Fibroblast of mammary gland (primary cell): ENCODE results near the gene PPM1D.
"Not testable (repeated sequence)": the region's sequence is repeated elsewhere in the genome, so short reads cannot be mapped to it uniquely, and the experiment has no call there.

ENCODE experiments used
- DNase-seq: peaks from one replicate; pipeline ENCODE4 v3.0.0-alpha.2; 2010; ENCODE audit warnings: low read depth
- H3K4me3 ChIP-seq: 2 replicates; pipeline ENCODE4 v1.5.1; 2011; ENCODE audit warnings: low read depth, mild to moderate bottlenecking, low read length, moderate library complexity; ENCODE audit not compliant: control insufficient read depth
- CTCF ChIP-seq: conservative IDR thresholded peaks from 2 replicates; pipeline ENCODE4 v1.5.1; 2011; ENCODE audit warnings: low read depth, low read length, inconsistent platforms; ENCODE audit not compliant: control insufficient read depth, insufficient read depth

The PPM1D gene

DNA sequence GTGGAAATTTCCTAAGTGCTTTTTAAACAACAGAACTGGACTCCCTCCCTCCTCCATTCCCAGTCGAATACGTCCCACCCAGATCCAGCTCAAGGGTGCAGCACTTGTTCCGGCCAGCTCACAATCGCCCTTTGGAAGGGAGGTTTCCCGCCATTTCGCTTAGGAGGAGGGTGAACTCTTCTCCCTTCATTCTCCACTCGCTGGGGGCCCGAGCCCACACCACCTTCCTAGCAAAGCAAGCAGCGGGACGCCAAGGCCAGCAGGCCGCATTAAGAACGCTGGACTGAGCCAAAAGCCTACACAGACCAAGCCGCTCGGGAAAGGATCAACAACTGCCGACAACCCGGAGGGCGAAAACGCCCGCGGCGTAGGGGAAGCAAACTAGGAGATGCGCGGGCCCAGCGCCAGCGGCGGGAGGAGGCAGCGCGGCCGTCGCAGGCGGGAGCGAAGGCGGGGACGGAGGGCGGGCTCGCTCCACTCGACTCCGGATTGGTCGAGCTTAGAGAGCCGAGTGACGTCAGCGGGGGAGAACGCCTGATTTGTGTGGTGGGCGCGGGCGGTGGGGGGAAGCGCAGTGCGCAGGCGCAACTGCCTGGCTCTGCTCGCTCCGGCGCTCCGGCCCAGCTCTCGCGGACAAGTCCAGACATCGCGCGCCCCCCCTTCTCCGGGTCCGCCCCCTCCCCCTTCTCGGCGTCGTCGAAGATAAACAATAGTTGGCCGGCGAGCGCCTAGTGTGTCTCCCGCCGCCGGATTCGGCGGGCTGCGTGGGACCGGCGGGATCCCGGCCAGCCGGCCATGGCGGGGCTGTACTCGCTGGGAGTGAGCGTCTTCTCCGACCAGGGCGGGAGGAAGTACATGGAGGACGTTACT, at the start of gene PPM1D:
Gene PPM1D, plus strand, starts transcription at position 574 of the 870 bp plus-strand sequence. Its CDS starts 222 bp downstream, at position 796.
- TF ChIP-seq CTCF = no peak
- peak within 1 kb of the TSS; percentile 97 for H3K4me3 ChIP-seq
- peak; percentile 99 for DNase-seq

DNA sequence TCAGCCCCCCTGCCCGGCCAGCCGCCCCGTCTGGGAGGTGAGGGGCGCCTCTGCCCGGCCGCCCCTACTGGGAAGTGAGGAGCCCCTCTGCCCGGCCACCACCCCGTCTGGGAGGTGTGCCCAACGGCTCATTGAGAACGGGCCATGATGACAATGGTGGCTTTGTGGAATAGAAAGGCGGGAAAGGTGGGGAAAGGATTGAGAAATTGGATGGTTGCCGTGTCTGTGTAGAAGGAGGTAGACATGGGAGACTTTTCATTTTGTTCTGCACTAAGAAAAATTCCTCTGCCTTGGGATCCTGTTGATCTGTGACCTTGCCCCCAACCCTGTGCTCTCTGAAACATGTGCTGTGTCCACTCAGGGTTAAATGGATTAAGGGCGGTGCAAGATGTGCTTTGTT, 47.7 kb upstream of the PPM1D start:
- not testable (repeated sequence) for H3K4me3 ChIP-seq, DNase-seq

- DNase-seq = peak; percentile 85
Observed at GRCh38 chr17:60554377-60554788, 45.6 kb upstream of the PPM1D start.

DNA sequence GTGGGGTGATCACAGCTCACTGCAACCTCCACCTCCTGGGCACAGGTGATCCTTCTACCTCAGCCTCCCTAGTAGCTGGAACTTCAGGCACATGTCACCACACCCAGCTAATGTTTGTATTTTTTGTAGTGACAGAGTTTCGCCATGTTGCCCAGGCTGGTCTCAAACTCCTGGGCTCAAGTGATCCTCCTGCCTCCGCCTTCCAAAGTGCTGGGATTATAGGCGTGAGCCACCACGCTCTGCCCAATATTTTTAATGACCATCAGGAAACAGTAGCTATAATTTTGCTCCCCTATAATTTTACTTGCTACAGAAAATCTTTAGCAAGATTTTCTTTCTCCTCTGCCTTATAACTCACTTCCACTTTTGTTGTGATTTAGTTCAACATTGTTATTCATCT, 44.2 kb upstream of the PPM1D start:
- no peak for TF ChIP-seq CTCF
- H3K4me3 ChIP-seq = no peak overlapping the region
- DNase-seq = no peak

More at GRCh38 chr17:60554377-60554788, 45.6 kb upstream of the PPM1D start:
- H3K4me3 ChIP-seq = no peak overlapping the region
- no peak for TF ChIP-seq CTCF

GRCh38 chr17:60557805-60558204, 42.2 kb upstream of the PPM1D start:
- no peak for TF ChIP-seq CTCF
- H3K4me3 ChIP-seq = no peak overlapping the region
- no peak for DNase-seq

DNA sequence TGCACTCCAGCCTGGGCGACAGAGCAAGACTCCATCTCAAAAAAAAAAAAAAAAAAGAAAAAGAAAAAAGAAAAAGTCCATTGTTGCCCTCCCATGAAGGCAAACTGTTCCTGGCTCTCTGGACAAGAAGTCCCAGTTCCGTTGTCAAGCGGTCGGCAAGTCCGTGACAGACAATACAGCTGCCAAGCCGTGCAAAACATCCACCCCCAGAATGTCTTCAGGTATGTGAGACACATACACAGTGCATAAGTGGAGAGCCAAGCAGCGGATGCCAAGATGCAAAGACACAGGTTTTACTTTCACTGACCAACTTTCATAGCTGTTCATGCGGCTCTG, 40.4 kb upstream of the PPM1D start:
- TF ChIP-seq CTCF = no peak
- no peak for DNase-seq
- no peak overlapping the region for H3K4me3 ChIP-seq

DNA sequence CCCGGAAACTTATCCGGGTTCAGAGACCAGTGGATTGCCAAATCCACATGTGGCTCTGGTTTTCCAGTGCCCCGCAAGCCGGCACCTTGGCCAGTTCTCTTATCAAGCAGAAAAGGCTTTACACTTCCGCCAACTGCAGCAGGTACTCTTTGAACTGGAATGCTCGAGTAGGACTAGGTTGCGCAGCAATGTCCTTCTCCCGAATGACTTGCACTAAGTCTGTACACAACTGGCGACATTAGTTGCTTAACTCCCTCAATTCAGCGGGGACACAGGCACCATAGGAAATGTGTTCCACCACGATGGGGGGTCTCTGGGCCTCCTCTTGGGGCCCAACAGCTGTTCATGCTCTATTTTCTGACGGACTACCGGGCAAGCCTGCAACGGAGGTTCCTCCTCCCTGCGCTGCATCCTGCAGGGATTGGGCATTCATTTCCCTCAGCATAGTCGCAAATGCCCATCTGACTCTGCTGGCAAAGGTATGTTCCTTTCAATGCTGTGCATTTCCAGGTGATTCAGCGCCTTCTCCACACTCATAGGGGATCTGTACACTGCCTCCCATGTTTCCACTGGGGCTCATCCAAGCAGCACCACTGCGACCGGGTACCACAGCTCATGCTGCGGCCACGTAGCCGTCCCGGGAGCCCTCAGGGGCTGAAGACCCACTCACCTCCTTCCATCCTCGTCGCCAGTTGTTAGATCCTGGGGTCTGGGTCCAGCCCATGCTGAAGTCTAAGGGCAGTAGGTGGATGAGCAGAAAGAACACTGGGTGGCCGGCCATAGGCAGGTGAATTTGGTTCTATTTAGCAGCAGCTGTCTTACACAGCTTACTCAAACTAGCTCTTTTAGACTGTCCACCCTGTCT, 39.8 kb upstream of the PPM1D start:
- DNase-seq = no peak
- H3K4me3 ChIP-seq = no peak overlapping the region
- TF ChIP-seq CTCF = no peak
